Measurements from ENCODE around the gene SPEF2. TPM values are rescaled to one million over a fixed set of nuclear protein-coding genes. Genes with fewer than 3 reads are reported as not detected.

The SPEF2 gene
- total RNA-seq, 4 donors from 2014 or later, result 6.3 to 15.2 (median 8.5) TPM

- TF ChIP-seq, protein P1, sequence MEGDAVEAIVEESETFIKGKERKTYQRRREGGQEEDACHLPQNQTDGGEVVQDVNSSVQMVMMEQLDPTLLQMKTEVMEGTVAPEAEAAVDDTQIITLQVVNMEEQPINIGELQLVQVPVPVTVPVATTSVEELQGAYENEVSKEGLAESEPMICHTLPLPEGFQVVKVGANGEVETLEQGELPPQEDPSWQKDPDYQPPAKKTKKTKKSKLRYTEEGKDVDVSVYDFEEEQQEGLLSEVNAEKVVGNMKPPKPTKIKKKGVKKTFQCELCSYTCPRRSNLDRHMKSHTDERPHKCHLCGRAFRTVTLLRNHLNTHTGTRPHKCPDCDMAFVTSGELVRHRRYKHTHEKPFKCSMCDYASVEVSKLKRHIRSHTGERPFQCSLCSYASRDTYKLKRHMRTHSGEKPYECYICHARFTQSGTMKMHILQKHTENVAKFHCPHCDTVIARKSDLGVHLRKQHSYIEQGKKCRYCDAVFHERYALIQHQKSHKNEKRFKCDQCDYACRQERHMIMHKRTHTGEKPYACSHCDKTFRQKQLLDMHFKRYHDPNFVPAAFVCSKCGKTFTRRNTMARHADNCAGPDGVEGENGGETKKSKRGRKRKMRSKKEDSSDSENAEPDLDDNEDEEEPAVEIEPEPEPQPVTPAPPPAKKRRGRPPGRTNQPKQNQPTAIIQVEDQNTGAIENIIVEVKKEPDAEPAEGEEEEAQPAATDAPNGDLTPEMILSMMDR (IDR thresholded peaks at IDR 0.05; ENCODE audit: low read depth), result no peak
Measured at GRCh38 chr5:35838370-35839042, 220.8 kb downstream of the SPEF2 start.

DNA sequence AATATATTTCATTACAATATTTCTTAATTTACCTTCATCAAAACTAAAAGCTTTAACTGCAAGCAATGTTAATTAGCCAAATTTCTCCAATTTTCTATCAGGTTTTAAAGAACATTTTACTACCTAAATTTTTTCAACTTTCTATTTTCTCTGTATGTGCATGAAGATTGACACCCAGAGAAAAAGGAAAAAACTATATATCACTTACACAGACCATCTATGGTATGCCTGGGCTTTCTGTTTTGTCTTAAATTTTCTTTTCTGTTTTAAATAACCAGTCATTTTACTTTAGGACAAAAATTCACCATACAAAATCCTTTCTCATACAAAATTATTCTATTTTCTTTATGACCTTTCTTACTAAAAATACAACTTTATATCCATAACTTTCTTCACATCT lies 225.2 kb downstream of the SPEF2 start:
- TF ChIP-seq, protein P1 (IDR thresholded peaks at IDR 0.05; ENCODE audit: low read depth), result no peak

GRCh38 chr5:35847491-35847890 lies 229.8 kb downstream of the SPEF2 start:
- TF ChIP-seq, protein P1 (IDR thresholded peaks at IDR 0.05; ENCODE audit: low read depth), result no peak

- TF ChIP-seq, protein P1 (IDR thresholded peaks at IDR 0.05; ENCODE audit: low read depth), result no peak
Measured at GRCh38 chr5:35847961-35848360, 230.3 kb downstream of the SPEF2 start.

DNA sequence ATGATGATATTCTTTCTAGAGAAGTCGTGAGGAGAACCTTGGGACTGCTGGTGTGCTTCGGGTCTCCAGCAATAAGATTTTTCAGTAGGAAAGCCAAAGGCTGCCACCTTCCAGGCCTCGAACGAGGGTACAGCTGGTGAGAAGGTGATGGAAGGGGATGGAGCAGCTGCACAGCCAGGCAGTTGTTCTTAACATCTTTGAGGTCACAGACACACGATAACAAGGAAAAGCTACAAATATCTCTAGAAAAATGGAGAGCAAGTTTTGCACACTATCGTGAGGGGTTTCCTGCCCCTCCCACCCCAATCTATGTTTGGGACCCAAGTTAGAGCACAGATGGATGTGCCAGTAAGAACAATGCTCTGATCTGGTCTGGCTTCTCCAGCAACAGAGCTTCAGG lies 232.2 kb downstream of the SPEF2 start:
- TF ChIP-seq, protein P1 (IDR thresholded peaks at IDR 0.05; ENCODE audit: low read depth), result no peak

- TF ChIP-seq, protein P1 (IDR thresholded peaks at IDR 0.05; ENCODE audit: low read depth), result no peak
Measured at GRCh38 chr5:35850967-35851680, 233.5 kb downstream of the SPEF2 start.

DNA sequence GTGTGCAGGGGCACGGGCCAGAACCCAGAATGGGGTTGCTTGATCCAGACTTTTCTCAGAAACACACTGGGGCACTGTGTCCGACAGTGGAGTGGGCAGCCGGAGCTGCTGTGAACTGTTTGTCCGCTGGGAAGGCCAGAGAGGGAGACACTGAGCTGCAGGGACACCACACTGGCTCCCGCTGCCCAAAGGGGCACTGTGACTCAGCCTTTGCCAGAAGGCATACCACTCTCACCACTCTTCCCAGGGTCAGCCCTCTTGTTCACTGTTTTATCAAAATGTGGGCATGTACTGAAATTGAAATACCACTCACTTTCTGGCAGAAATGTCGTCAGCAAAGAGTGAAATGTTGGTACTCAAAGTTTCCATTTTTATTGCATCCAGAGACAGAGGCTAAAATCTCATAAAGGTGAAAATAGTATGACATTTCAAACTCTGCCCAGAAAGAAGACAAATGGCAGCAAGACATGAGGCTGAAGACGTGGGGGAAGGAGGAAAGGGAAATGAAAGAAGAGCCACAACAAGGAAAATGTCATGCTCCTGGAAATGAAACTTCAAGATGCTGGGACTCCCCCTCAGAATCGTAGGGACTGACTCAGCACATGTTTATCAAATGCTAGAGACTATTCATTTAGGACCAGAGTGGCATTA lies 234.5 kb downstream of the SPEF2 start:
- TF ChIP-seq, protein P1 (IDR thresholded peaks at IDR 0.05; ENCODE audit: low read depth), result no peak

Data from subcutaneous adipose tissue (tissue), 4 donors.